Colonic mucosa (tissue), 4 donors: ENCODE results near the gene PPP1R37. TPM values are rescaled to one million over a fixed set of nuclear protein-coding genes. Genes with fewer than 3 reads are reported as not detected.
A peak's percentile ranks its signal among the peaks of the same experiment; 100 is the strongest.

Experiments used
- DNase-seq: peaks from one replicate; pipeline ENCODE4 v3.0.0-alpha.2; 2020
- H3K27ac ChIP-seq: fragments of 200-600 bp; one replicate; pipeline ENCODE4 v1.8.0; 2021
- H3K27me3 ChIP-seq: fragments of 200-600 bp; one replicate; pipeline ENCODE4 v1.8.0; 2021
- H3K36me3 ChIP-seq: fragments of 200-600 bp; one replicate; pipeline ENCODE4 v1.8.0; 2021
- H3K4me1 ChIP-seq: fragments of 200-600 bp; one replicate; pipeline ENCODE4 v1.8.0; 2021; ENCODE audit warnings: mild to moderate bottlenecking
- H3K4me3 ChIP-seq: fragments of 200-600 bp; one replicate; pipeline ENCODE4 v1.8.0; 2021
- H3K9ac ChIP-seq, 2 donors: one replicate each; pipeline ENCODE4 v1.7.0; 2013; ENCODE audit warnings: control low read depth in 2 of 2, low read depth in 2 of 2, low read length in 2 of 2
- H3K9me3 ChIP-seq: fragments of 200-600 bp; one replicate; pipeline ENCODE4 v1.8.0; 2021
- intact Hi-C: fragments of 100-400 bp; cut with DNase I; formaldehyde crosslinking; loops from one replicate; pipeline ENCODE4 v1.14.1; 2022
- total RNA-seq, 2 donors: library from RNA; stranded (reverse); fragmentation: NEBNext Ultra II Directional in 1 of 2; extraction: Animal tissue kit (Norgen Biotek cat#: 25700) in 1 of 2; gene quantifications; one replicate each; pipeline ENCODE4 v1.2.1, GENCODE V29; 2021
- TF ChIP-seq, protein P1 (sequence below): fragments of 200-600 bp; IDR thresholded peaks from one replicate; pipeline ENCODE4 v1.8.0; 2022; ENCODE audit warnings: antibody characterized with exemption, mild to moderate bottlenecking
- donor health status: healthy.
- donor health status: DM: no; HTN: no; CAD: no.
- donor health status: DM: no; HTN: no; CAD: no.

The PPP1R37 gene
- total RNA-seq, 2 donors from 2014 or later, result 28.2 to 46.9 TPM

GRCh38 chr19:45179892-45180370, 87.0 kb downstream of the PPP1R37 start:
- intact Hi-C loops, result no loop called here
- Histone ChIP-seq H3K4me1 (no peaks in the 10 kb centered on the region), H3K4me3 (peak overlapping the region; percentile 92), H3K27ac (peak overlapping the region; percentile 94), H3K9ac (peak overlapping the region in 1 of 2 donors; percentile 81), H3K27me3 (no peaks in the 10 kb centered on the region), H3K36me3 (no peaks in the 10 kb centered on the region), H3K9me3 (no peaks in the 10 kb centered on the region)
- DNase-seq, result no peak
- TF ChIP-seq, protein P1, sequence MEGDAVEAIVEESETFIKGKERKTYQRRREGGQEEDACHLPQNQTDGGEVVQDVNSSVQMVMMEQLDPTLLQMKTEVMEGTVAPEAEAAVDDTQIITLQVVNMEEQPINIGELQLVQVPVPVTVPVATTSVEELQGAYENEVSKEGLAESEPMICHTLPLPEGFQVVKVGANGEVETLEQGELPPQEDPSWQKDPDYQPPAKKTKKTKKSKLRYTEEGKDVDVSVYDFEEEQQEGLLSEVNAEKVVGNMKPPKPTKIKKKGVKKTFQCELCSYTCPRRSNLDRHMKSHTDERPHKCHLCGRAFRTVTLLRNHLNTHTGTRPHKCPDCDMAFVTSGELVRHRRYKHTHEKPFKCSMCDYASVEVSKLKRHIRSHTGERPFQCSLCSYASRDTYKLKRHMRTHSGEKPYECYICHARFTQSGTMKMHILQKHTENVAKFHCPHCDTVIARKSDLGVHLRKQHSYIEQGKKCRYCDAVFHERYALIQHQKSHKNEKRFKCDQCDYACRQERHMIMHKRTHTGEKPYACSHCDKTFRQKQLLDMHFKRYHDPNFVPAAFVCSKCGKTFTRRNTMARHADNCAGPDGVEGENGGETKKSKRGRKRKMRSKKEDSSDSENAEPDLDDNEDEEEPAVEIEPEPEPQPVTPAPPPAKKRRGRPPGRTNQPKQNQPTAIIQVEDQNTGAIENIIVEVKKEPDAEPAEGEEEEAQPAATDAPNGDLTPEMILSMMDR, result no peak

DNA sequence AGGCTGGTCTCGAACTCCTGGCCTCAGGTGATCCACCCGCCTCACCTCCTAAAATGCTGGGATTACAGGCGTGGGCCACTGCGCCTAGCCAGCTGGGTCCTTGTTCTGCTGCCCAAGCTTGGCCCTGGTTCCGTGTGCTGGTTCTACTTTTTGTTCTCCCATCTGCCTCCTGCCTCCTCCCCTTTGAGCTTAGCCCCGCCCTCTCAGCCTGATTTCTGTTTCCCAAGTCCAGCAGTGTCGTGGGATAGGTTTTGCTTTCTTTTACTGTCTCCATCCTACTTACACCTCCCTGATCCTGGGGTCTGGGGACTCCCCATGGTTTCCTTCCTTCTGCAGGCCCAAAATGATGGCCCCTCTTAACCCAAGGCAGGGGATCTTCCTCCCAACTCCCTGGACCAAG, 88.0 kb downstream of the PPP1R37 start:
- no peak for DNase-seq
- intact Hi-C loops, result no loop called here
- peak overlapping the region; percentile 26 to 31 for H3K9ac ChIP-seq
- H3K36me3 ChIP-seq, result no peaks in the 10 kb centered on the region
- H3K27me3 ChIP-seq, result no peaks in the 10 kb centered on the region
- no peak overlapping the region for H3K4me3 ChIP-seq
- no peaks in the 10 kb centered on the region for H3K9me3 ChIP-seq
- TF ChIP-seq, protein P1, result no peak
- no peaks in the 10 kb centered on the region for H3K4me1 ChIP-seq
- no peak overlapping the region for H3K27ac ChIP-seq

- Histone ChIP-seq H3K36me3 (no peaks in the 10 kb centered on the region), H3K9ac (no peak overlapping the region), H3K4me3 (no peak overlapping the region), H3K4me1 (no peaks in the 10 kb centered on the region), H3K9me3 (no peaks in the 10 kb centered on the region), H3K27ac (no peak overlapping the region), H3K27me3 (no peaks in the 10 kb centered on the region)
- peak; percentile 36 for DNase-seq
- TF ChIP-seq, protein P1, result no peak
- intact Hi-C loops, result no loop called here
Observed at GRCh38 chr19:45182758-45183157, 89.8 kb downstream of the PPP1R37 start.

- no peak for DNase-seq
- Histone ChIP-seq H3K36me3 (no peaks in the 10 kb centered on the region), H3K9me3 (no peaks in the 10 kb centered on the region), H3K27me3 (no peaks in the 10 kb centered on the region), H3K4me1 (no peaks in the 10 kb centered on the region), H3K4me3 (no peak overlapping the region), H3K27ac (no peak overlapping the region), H3K9ac (no peak overlapping the region)
- intact Hi-C loops, result no loop called here
- TF ChIP-seq, protein P1, result no peak
Observed at GRCh38 chr19:45184115-45184514, 91.1 kb downstream of the PPP1R37 start.

DNA sequence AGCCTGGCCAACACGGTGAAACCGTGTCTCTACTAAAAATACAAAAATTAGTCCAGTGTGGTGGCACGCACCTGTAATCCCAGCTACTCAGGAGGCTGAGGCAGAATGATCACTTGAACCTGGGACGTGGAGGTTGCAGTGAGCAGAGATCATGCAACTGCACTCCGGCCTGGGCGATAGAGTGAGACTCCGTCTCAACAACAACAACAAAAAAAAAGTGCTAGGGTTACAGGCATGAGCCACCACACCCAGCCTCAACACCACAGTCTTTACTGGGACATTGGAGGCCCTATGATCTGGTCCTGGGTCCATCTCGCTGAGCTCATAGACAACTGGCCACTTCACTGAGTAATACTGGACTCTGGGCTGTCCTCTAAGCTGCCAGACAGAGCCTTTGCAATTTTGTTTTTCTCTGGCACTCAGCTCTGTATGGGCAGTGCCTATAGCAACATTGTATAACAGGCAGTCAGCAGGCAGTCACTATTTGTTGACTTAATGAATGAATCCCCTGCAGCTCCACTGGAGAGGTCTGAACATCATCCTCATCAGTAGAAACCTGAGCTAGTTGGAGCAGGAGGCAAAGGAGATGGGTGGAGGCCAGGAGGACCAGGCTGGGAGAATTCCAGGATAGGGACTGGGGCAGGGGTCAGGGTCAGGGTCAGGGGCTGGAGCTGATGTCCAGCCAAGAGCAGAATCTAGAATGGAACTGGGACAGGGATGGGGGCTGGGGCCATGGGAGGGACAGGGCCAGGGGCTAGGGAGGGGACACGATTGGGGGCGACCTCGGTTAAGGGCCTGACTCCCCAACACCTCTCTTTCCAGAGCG, 93.7 kb downstream of the PPP1R37 start:
- H3K9me3 ChIP-seq, result no peaks in the 10 kb centered on the region
- intact Hi-C loops, result no loop called here
- no peaks in the 10 kb centered on the region for H3K36me3 ChIP-seq
- no peaks in the 10 kb centered on the region for H3K4me1 ChIP-seq
- H3K4me3 ChIP-seq, result no peak overlapping the region
- no peak for DNase-seq
- H3K27me3 ChIP-seq, result no peaks in the 10 kb centered on the region
- no peak overlapping the region for H3K9ac ChIP-seq
- H3K27ac ChIP-seq, result no peak overlapping the region
- TF ChIP-seq, protein P1, result no peak
